Mucosa of stomach (tissue), 1 donor: Measurements from ENCODE around the gene DDX53.

Experiments
- H3K27me3 ChIP-seq: one replicate; pipeline ENCODE4 v1.7.0; 2013; ENCODE audit warnings: mild to moderate bottlenecking, low read length; ENCODE audit not compliant: control insufficient read depth, insufficient read depth
- H3K36me3 ChIP-seq: one replicate; pipeline ENCODE4 v1.7.0; 2013; ENCODE audit warnings: low read length; ENCODE audit not compliant: control insufficient read depth, insufficient read depth
- H3K4me1 ChIP-seq: one replicate; pipeline ENCODE4 v1.7.0; 2013; ENCODE audit warnings: mild to moderate bottlenecking, low read length; ENCODE audit not compliant: control insufficient read depth, insufficient read depth
- H3K4me3 ChIP-seq: one replicate; pipeline ENCODE4 v1.7.0; 2013; ENCODE audit warnings: low read length
- H3K9ac ChIP-seq: one replicate; pipeline ENCODE4 v1.7.0; 2013; ENCODE audit warnings: mild to moderate bottlenecking, low read length, moderate library complexity
- H3K9me3 ChIP-seq: one replicate; pipeline ENCODE4 v1.7.0; 2013; ENCODE audit warnings: mild to moderate bottlenecking, low read length, moderate library complexity; ENCODE audit not compliant: control insufficient read depth
- donor health status: Pancreatic carcinoma.

DDX53 gene

DNA sequence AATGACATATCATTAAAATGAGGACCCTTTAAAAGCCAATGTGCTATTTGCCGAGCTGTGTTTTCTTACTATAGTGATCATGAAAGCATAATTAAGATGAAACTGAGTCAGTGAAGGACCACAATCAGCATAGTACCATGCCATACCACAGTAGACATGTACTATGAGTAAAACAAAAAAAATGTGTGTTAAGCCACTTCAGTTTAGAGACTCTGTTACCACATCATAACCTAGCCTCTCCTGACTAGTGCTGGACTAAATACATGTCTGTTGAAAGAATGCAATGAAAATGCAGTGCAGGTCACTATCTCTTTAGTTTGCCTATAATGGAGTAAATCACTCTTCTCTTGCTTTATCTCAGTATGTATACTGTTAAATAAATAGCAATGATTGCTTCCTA is 12.3 kb upstream of the DDX53 start:
- H3K27me3 ChIP-seq, result no peaks in the 10 kb centered on the region
- H3K36me3 ChIP-seq, result no peaks in the 10 kb centered on the region
- no peaks in the 10 kb centered on the region for H3K4me1 ChIP-seq
- H3K4me3 ChIP-seq, result no peak overlapping the region
- H3K9ac ChIP-seq, result no peak overlapping the region
- no peaks in the 10 kb centered on the region for H3K9me3 ChIP-seq

DNA sequence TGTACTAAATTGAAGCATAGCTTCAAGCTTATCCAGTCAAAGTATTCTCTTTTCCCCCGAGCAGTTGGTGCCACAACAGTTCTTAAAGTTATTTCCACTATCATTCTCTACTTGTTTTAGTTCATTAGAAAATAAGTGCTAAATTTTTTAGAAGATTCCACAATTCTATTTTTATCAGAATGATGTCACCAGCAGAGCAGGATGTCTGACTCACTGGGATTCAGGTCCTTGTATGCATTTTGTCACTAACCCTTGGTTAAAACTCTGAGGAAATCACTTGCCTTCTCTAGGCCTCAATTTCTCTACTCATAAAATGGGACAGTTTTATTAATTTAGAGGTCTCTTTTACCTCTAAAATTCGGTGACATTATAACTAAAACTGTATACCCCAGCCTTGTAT is 3.4 kb downstream of the DDX53 start:
- H3K4me3 ChIP-seq, result no peak overlapping the region
- no peaks in the 10 kb centered on the region for H3K36me3 ChIP-seq
- H3K4me1 ChIP-seq, result no peaks in the 10 kb centered on the region
- H3K27me3 ChIP-seq, result no peaks in the 10 kb centered on the region
- no peaks in the 10 kb centered on the region for H3K9me3 ChIP-seq
- H3K9ac ChIP-seq, result no peak overlapping the region

DNA sequence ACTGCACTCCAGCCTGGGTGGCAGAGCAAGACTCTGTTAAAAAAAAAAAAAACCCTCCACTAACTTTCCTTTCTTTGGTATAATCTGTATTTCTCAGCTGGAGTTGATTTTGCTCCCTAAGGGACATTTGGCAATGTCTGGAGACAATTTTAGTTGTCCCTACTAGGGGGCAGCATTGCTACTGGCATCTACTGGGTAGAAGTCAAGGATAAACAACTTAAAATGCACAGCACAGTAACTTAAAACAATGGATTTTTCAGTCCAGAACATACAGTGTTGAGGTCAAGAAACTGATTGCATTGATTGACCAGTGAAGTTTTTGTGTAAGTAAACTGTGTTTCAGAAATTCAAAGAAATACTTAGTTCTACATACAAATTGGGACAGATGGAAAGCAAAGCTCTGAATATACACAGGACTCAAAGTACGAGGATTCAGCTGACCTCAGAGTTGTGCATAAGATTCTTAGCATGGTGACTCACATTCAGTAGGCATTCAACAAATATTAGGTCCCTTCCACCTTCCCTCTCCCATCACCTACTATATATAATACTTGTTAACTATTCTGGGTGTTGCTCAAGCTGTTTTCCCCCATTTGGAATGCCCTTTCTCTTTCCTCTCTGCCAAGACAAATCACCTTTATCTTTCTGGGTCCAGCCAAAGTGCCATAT is 8.8 kb downstream of the DDX53 start:
- H3K4me3 ChIP-seq, result no peak overlapping the region

DNA sequence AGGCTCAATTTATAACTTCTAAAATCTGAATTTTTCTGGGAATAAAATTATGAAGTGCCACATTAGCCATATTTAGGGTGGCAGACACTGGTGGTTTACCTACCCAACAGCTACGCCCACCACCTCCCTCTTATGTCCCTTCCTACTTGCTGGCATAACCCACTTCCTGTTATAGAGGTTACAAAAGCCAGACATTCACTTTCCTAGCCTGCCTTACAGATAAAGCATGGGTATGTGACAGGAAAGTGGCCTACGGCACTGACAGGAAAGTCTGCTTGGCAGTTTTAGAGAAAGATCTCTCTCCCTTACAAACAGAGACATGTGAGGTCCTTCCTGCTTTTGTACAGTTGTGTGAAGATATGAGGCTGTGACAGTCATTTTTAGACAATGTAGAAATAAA is 12.4 kb downstream of the DDX53 start:
- H3K9me3 ChIP-seq, result no peaks in the 10 kb centered on the region
- H3K36me3 ChIP-seq, result no peaks in the 10 kb centered on the region
- no peaks in the 10 kb centered on the region for H3K27me3 ChIP-seq
- no peaks in the 10 kb centered on the region for H3K4me1 ChIP-seq
- no peak overlapping the region for H3K4me3 ChIP-seq
- H3K9ac ChIP-seq, result no peak overlapping the region

More for the DNA sequence above, 8.8 kb downstream of the DDX53 start:
- H3K9me3 ChIP-seq, result no peaks in the 10 kb centered on the region
- H3K36me3 ChIP-seq, result no peaks in the 10 kb centered on the region
- no peaks in the 10 kb centered on the region for H3K27me3 ChIP-seq
- H3K9ac ChIP-seq, result no peak overlapping the region
- no peaks in the 10 kb centered on the region for H3K4me1 ChIP-seq

DNA sequence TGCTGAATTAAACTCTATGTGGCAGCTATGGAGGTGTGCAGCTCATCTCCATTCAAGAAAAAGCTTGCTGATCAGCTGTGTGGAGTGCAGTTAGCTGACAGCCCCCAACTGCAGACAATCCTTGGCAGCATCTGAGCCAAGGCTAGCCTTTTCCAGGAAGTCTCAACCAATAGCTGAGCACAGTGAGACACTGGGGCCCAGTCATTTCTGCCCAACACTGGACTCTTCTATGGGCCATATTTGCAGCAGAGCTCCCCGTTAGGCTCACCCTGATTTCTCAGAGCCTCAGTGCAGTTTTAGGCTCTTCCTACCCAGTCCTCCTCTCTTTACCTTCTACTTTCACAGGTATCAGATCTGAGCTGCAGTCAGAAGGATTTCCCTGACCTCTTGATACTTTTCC is 12.9 kb downstream of the DDX53 start:
- no peaks in the 10 kb centered on the region for H3K27me3 ChIP-seq
- H3K4me1 ChIP-seq, result no peaks in the 10 kb centered on the region
- H3K36me3 ChIP-seq, result no peaks in the 10 kb centered on the region
- H3K9me3 ChIP-seq, result no peaks in the 10 kb centered on the region
- H3K9ac ChIP-seq, result no peak overlapping the region
- no peak overlapping the region for H3K4me3 ChIP-seq

DNA sequence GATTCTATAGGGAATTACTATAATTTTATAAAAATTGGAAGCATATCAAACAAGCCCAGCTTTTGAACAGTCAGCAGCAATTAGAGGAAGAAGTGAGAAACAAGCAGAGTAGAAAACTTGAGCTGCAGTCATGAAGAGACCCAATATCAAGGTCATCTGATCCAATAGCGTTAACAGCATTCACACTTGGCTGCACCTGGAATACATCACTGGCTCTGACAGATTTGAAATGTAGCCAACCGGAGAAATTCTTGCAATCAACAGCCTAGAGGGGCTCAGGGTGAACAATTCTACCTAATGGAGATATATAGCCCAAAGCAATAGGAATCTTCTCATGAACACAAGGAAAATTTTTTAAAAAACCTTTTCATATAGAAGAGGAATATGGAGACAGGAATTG is 13.6 kb downstream of the DDX53 start:
- Histone ChIP-seq H3K4me3 (no peak overlapping the region), H3K9ac (no peak overlapping the region), H3K36me3 (no peaks in the 10 kb centered on the region), H3K4me1 (no peaks in the 10 kb centered on the region), H3K9me3 (no peaks in the 10 kb centered on the region), H3K27me3 (no peaks in the 10 kb centered on the region)

DNA sequence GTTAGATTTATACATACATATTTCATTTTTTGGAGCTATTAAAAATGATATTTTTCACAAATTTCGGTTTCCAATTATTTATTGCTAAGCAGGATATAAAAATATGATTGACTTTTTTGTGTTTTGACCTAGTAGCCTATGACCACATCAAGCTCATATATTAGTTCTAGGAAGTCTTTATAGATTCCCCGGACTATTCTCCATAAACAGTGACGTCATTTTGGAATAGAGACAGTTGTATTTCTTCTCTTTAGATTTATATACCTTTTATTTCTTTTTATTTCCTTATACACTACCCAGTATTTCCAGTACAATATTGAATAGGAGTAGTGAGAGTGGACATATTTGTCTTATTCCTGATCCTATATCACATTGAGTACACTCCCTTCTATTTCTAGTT is 31.8 kb downstream of the DDX53 start:
- no peaks in the 10 kb centered on the region for H3K9me3 ChIP-seq
- no peaks in the 10 kb centered on the region for H3K36me3 ChIP-seq
- H3K27me3 ChIP-seq, result no peaks in the 10 kb centered on the region
- no peak overlapping the region for H3K4me3 ChIP-seq
- H3K9ac ChIP-seq, result no peak overlapping the region
- no peaks in the 10 kb centered on the region for H3K4me1 ChIP-seq

DNA sequence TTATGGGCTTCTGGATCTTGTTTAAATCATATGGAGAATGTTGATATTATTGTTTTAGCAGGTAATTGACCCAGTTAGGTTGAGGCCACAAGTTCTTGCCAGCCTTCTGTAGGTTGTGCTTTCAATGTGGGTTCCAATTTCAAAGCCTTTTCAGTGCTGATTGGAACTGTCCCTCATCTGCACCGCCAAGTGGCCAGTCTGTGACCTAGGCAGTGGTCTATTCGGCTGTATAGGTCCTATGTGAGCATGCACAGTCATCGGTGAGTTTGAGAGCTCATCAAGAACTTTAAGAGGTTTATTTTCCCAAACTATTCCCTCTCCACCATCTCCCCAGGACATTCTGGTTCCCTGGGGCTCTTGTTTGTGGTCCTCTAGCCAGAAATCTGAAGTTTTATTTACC is 35.7 kb downstream of the DDX53 start:
- no peaks in the 10 kb centered on the region for H3K27me3 ChIP-seq
- no peak overlapping the region for H3K9ac ChIP-seq
- H3K4me1 ChIP-seq, result no peaks in the 10 kb centered on the region
- H3K36me3 ChIP-seq, result no peaks in the 10 kb centered on the region
- no peak overlapping the region for H3K4me3 ChIP-seq
- H3K9me3 ChIP-seq, result no peaks in the 10 kb centered on the region

DNA sequence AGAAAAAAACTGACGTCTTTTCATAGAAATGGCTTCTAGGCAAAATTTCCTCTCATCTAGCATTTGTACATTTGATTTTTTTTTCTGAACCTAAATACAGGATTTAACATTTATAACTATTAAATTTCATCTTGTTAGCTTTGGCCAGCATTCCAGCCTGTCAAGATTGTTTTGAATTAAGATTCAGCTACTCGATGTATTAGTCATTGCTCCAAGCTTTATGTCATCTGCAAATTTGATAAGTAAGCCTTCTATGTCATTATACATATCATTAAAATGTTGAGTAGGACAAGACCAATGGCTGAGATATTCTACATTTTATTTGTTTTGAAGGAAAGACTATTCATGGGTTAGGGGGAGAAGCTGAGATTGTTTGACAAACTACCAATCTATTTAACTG is 46.7 kb downstream of the DDX53 start:
- no peaks in the 10 kb centered on the region for H3K36me3 ChIP-seq
- no peak overlapping the region for H3K9ac ChIP-seq
- no peaks in the 10 kb centered on the region for H3K27me3 ChIP-seq
- H3K4me1 ChIP-seq, result no peaks in the 10 kb centered on the region
- H3K4me3 ChIP-seq, result no peak overlapping the region
- H3K9me3 ChIP-seq, result no peaks in the 10 kb centered on the region

DNA sequence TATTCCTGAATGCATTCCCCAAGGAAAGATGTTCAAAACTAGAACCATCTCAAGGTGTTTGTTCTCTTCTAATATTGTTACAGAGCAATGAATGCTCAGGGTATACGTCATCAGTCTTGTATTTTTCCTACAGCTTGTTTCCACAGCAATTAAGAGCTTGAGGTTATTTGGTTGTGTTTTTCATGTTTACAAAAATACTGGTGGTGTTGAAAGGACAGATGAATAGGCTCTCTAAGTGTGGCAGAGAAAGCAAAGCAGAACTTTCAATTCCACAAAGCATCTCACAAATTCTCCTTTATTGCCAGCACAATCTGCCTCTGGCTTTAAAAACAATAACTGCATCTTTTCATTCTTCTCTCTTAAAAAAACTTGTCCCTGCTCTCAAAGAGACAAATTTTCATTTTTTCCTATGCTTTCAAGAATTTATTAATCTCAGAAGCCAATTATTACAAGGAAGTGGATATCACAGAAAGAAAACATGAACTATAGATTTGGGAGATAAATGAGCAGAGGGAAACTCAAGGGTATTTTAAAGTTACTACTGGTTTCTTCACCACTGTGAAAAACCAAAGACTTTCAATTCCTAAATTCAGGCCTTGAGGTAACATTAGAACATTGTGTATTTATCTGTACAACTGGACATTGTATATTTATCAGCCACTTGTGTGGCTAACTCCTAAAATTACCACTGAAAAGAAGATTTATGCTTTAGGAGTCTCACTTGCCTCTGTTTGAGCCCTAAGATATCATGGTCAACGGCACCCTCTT is 49.2 kb downstream of the DDX53 start:
- H3K9ac ChIP-seq, result no peak overlapping the region
- no peak overlapping the region for H3K4me3 ChIP-seq
- H3K4me1 ChIP-seq, result no peaks in the 10 kb centered on the region
- H3K27me3 ChIP-seq, result no peaks in the 10 kb centered on the region
- no peaks in the 10 kb centered on the region for H3K36me3 ChIP-seq
- no peaks in the 10 kb centered on the region for H3K9me3 ChIP-seq

DNA sequence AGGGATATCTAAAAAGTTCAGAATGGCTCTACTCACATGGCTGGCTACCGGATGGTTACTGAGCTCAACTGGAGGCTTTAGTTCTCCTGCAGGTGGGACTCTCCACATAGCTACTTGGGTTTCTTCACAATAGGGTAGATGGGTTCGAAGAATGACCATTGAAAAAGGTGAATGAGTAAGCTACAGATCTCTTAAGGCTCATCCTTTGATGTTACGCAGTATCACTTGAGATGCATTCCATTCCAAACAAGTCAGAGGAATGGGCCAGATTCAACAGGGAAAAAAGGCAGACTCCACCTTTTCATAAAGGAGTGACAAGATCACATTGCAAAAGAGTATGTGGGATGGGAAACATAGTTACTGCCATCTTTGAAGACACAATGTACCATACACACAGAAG is 52.6 kb downstream of the DDX53 start:
- Histone ChIP-seq H3K4me1 (no peaks in the 10 kb centered on the region), H3K4me3 (no peak overlapping the region), H3K9me3 (no peaks in the 10 kb centered on the region), H3K9ac (no peak overlapping the region), H3K27me3 (no peaks in the 10 kb centered on the region), H3K36me3 (no peaks in the 10 kb centered on the region)
